HL-60 (cell line): ENCODE results near the gene G3BP2.

Source experiments
- CTCF ChIP-seq: IDR thresholded peaks from one replicate; pipeline ENCODE4 v1.5.1; 2011; ENCODE audit warnings: low read length, control low read depth, inconsistent platforms; ENCODE audit not compliant: insufficient read depth
- POLR2AphosphoS5 ChIP-seq: IDR thresholded peaks from 2 replicates; pipeline ENCODE4 v1.6.1; 2012; ENCODE audit warnings: low read depth
- REST ChIP-seq: IDR thresholded peaks from 2 replicates; pipeline ENCODE4 v1.6.1; 2012; ENCODE audit warnings: low read depth; ENCODE audit not compliant: insufficient replicate concordance

GRCh38 chr4:75698963-75699228, 25.7 kb upstream of the G3BP2 start:
- TF ChIP-seq CTCF (no peak), POLR2AphosphoS5 (no peak), REST (no peak)
